ENCODE results near the gene MPO. TPM values are rescaled to one million over a fixed set of nuclear protein-coding genes. Genes with fewer than 3 reads are reported as not detected.

Gene MPO
- polyA plus RNA-seq, 6 donors from 2014 or later = 0.12 to 0.29 TPM; not detected in 4

- ATAC-seq (ENCODE audit: low read depth in 2 of 2) (no peak), DNase-seq (no peak)
- Mint-ChIP-seq H3K27ac (peak overlapping the region in 1 of 6 donors; percentile 78), H3K4me1 (peaks cover 11 to 16% (median 15%) of the 10 kb centered on the region in 3 donors), H3K27me3 (no peaks in the 10 kb centered on the region), H3K9me3 (no peaks in the 10 kb centered on the region), H3K4me3 (no peak overlapping the region), H3K36me3 (no peaks in the 10 kb centered on the region)
Measured at GRCh38 chr17:58307468-58308172, 26.9 kb upstream of the MPO start.

DNA sequence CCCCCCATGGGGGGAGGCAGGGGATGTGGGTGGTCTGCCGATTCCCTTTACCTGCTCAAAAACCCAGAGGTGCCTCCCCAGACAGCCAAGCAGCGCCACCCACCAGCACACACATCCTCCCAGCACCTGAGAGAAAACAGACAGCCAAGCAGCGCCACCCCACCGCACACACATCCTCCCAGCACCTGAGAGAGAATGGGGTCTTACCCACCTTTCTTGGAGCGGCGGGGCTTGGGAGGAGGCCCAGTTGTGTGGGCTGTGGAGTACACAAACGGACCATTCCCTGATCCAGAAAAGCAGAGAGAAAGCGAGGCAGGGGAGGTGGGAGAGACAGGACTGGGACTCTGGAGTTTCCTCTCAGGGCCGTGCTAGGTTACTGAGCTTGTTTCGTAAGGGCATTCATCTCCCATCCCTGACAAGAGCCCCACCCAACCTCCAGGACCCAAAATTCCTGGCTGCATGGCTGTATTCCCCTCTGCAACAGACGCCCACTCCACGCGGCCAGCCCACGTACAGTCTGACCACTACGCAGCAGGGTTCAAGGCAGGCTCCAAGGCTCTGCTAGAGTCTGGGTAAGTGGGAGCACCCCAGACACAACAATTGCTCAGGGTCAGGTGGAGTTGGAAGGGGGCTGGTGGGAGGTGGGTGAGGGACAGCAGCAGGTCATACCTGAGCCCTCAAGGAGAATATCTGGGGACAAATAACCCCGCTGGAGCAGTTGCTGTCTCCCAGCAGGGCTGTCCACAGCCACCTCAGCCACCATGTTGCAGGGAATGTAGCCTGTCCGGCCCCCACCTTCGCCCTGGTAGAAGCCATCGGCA lies 25.6 kb upstream of the MPO start:
- no peak for ATAC-seq (ENCODE audit: low read depth in 2 of 2)
- Mint-ChIP-seq H3K27ac (peak overlapping the region in 1 of 6 donors; percentile 72), H3K27me3 (no peaks in the 10 kb centered on the region), H3K4me1 (peaks cover 15 to 20% (median 16%) of the 10 kb centered on the region in 3 donors), H3K4me3 (no peak overlapping the region), H3K9me3 (no peaks in the 10 kb centered on the region), H3K36me3 (no peaks in the 10 kb centered on the region)
- no peak for DNase-seq

DNA sequence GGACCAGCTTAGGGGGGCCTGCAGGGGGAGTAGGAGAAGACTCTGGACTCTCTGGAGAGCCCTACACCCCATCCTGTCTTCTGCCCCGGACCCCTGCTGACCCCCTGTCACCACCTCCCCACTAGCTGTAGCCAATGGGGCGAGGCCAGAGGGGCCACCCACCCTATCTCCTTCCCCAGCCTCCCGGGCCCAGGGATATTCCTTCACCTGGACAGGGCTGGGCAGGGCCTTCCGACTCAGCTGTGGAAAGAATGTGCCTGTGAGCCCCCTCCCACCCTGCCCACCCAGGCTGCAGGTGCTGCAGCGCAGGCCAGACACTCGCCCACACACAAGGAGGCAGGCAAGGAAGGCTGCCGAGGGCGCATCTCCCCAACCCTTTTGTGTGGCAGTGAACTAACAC lies 24.9 kb upstream of the MPO start:
- DNase-seq = no peak
- ATAC-seq (ENCODE audit: low read depth in 2 of 2) = no peak
- Mint-ChIP-seq H3K36me3 (no peaks in the 10 kb centered on the region), H3K27me3 (no peaks in the 10 kb centered on the region), H3K27ac (no peak overlapping the region), H3K4me3 (no peak overlapping the region), H3K9me3 (no peaks in the 10 kb centered on the region), H3K4me1 (peaks cover 15 to 20% (median 16%) of the 10 kb centered on the region in 3 donors)

GRCh38 chr17:58304750-58305486 lies 24.2 kb upstream of the MPO start:
- no peak for DNase-seq
- Mint-ChIP-seq H3K27me3 (no peaks in the 10 kb centered on the region), H3K4me1 (peaks cover 15 to 17% (median 16%) of the 10 kb centered on the region in 3 donors), H3K4me3 (no peak overlapping the region), H3K27ac (no peak overlapping the region), H3K9me3 (no peaks in the 10 kb centered on the region), H3K36me3 (no peaks in the 10 kb centered on the region)
- peak in 1 of 2 donors; percentile 8 for ATAC-seq (ENCODE audit: low read depth in 2 of 2)

- Mint-ChIP-seq H3K4me3 (no peak overlapping the region), H3K27ac (peak overlapping the region in 1 of 6 donors; percentile 53), H3K4me1 (peaks cover 14 to 16% (median 15%) of the 10 kb centered on the region in 3 donors), H3K27me3 (no peaks in the 10 kb centered on the region), H3K9me3 (no peaks in the 10 kb centered on the region), H3K36me3 (no peaks in the 10 kb centered on the region)
- ATAC-seq (ENCODE audit: low read depth in 2 of 2) (peak; percentile 84 to 91), DNase-seq (peak; percentile 53)
Measured at GRCh38 chr17:58303971-58304749, 23.4 kb upstream of the MPO start.

GRCh38 chr17:58302919-58303585 lies 22.3 kb upstream of the MPO start:
- no peaks in the 10 kb centered on the region for H3K27me3 Mint-ChIP-seq
- H3K36me3 Mint-ChIP-seq = no peaks in the 10 kb centered on the region
- peak overlapping the region in 1 of 6 donors; percentile 60 for H3K27ac Mint-ChIP-seq
- peaks cover 11 to 16% (median 15%) of the 10 kb centered on the region in 3 donors for H3K4me1 Mint-ChIP-seq
- DNase-seq (no peak), ATAC-seq (ENCODE audit: low read depth in 2 of 2) (no peak)
- no peak overlapping the region for H3K4me3 Mint-ChIP-seq
- H3K9me3 Mint-ChIP-seq = no peaks in the 10 kb centered on the region

GRCh38 chr17:58302171-58302918 lies 21.6 kb upstream of the MPO start:
- H3K27me3 Mint-ChIP-seq = no peaks in the 10 kb centered on the region
- H3K36me3 Mint-ChIP-seq = no peaks in the 10 kb centered on the region
- peaks cover 11 to 16% (median 15%) of the 10 kb centered on the region in 3 donors for H3K4me1 Mint-ChIP-seq
- no peaks in the 10 kb centered on the region for H3K9me3 Mint-ChIP-seq
- peak in 1 of 2 donors; percentile 31 for ATAC-seq (ENCODE audit: low read depth in 2 of 2)
- no peak overlapping the region for H3K4me3 Mint-ChIP-seq
- H3K27ac Mint-ChIP-seq = peak overlapping the region in 1 of 6 donors; percentile 79
- no peak for DNase-seq

DNA sequence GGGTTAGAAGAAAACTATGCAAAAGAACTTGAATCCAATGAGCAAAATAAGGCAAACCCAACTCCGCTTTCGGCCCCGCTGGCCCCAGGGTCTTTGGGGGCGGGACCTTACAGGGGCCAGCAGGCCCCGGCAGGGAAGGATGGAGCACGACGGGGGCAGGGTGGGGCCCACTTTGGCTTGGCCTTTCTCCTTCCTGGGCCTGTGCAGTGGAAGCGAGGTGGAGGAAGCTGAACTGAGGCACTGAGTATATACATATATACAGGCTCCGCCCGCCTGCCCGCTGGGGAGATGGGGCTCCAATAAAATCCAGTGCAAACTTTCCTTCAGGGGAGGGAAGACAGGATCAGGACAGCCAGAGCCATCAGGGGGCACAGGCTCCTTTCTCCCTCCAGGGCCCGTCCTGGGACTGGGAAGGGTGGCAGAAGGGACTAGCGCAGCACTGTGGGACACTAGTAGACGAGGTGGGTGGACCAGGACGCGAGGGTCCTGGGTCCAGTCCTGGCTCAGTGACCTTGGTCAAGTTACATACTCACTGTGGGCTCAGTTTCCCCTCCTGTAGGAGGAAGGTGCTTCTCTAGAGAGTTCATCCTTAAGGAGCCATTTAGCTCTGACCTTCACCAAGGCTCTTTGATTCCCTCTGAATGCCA lies 20.9 kb upstream of the MPO start:
- Mint-ChIP-seq H3K27me3 (no peaks in the 10 kb centered on the region), H3K36me3 (no peaks in the 10 kb centered on the region), H3K27ac (no peak overlapping the region), H3K4me3 (no peak overlapping the region), H3K4me1 (peaks cover 11 to 15% (median 14%) of the 10 kb centered on the region in 3 donors), H3K9me3 (no peaks in the 10 kb centered on the region)
- ATAC-seq (ENCODE audit: low read depth in 2 of 2) = no peak
- DNase-seq = no peak

DNA sequence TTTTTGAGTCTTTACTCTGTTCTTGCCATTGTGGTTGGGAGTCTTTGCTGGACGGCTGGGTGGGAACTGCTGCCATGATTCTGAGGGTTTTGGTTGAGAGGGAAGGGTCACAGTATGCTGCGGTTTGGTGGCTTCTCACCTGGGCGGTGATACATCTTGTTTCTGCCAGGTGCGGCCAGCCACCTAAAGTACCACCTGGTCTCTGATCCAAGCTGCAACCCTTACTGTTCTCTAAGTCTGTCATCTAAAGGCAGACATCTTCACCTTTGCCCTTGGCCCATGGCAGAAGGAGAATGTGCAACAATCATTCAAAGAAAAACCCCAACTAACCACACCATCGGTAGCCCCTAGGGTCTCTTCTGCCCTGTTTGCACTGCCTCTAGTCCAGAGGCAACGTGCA lies 19.6 kb upstream of the MPO start:
- no peaks in the 10 kb centered on the region for H3K27me3 Mint-ChIP-seq
- DNase-seq (no peak), ATAC-seq (ENCODE audit: low read depth in 2 of 2) (no peak)
- no peaks in the 10 kb centered on the region for H3K36me3 Mint-ChIP-seq
- H3K4me3 Mint-ChIP-seq = no peak overlapping the region
- peaks cover 11 to 15% (median 14%) of the 10 kb centered on the region in 3 donors for H3K4me1 Mint-ChIP-seq
- H3K27ac Mint-ChIP-seq = peak overlapping the region in 1 of 6 donors; percentile 8
- H3K9me3 Mint-ChIP-seq = no peaks in the 10 kb centered on the region

DNA sequence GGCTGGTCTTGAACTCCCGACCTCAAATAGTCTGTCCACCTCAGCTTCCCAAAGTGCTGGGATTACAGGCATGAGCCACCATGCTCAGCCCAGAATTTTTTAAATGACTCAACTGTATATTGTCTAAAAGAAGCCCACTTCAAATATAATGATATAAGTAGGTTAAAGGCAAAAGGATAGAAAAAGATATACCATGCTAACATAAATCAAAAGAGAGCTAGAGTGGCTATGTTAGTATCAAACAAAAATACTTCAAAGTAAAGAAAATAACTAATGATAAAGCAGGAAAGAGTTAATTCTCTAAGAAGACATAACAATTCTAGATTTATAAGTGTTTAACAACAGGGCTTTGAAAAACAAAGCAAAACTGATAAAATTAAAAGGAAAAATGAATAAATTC lies 13.3 kb upstream of the MPO start:
- peaks cover 0 to 10% (median 4%) of the 10 kb centered on the region in 7 donors for H3K9me3 Mint-ChIP-seq
- DNase-seq (no peak), ATAC-seq (ENCODE audit: low read depth in 2 of 2) (no peak)
- peaks cover 0 to 3% of the 10 kb centered on the region in 2 donors for H3K36me3 Mint-ChIP-seq
- peaks cover 0 to 15% (median 0%) of the 10 kb centered on the region in 3 donors for H3K27me3 Mint-ChIP-seq
- no peaks in the 10 kb centered on the region for H3K4me1 Mint-ChIP-seq
- no peak overlapping the region for H3K27ac Mint-ChIP-seq
- H3K4me3 Mint-ChIP-seq = no peak overlapping the region

GRCh38 chr17:58291246-58291645 lies 10.5 kb upstream of the MPO start:
- ATAC-seq (ENCODE audit: low read depth in 2 of 2) (no peak), DNase-seq (no peak)
- H3K4me1 Mint-ChIP-seq = no peaks in the 10 kb centered on the region
- H3K9me3 Mint-ChIP-seq = peaks cover 0 to 10% (median 4%) of the 10 kb centered on the region in 7 donors
- no peak overlapping the region for H3K27ac Mint-ChIP-seq
- peaks cover 5 to 15% (median 8%) of the 10 kb centered on the region in 3 donors for H3K27me3 Mint-ChIP-seq
- H3K4me3 Mint-ChIP-seq = no peak overlapping the region
- H3K36me3 Mint-ChIP-seq = peaks cover 0 to 3% of the 10 kb centered on the region in 2 donors

All from naive B cell (primary cell).